GM23338 (cell line): Measurements from ENCODE around the gene CMYA5. TPM values are rescaled to one million over a fixed set of nuclear protein-coding genes. Genes with fewer than 3 reads are reported as not detected.

Experiments
- ATAC-seq: fragments of 200-7000 bp; cut with Tn5 transposase; 3 replicates; pipeline ENCODE4 v1.9.1; 2020
- DNase-seq: peaks from one replicate; pipeline ENCODE4 v3.0.0-alpha.2; 2015; ENCODE audit warnings: low spot score
- H2AFZ ChIP-seq: fragments of 200-600 bp; sonication (generic); 2 replicates; pipeline ENCODE4 v1.8.0; 2016; ENCODE audit warnings: antibody characterized with exemption, mild to moderate bottlenecking, moderate library complexity
- H3F3A ChIP-seq: fragments of 200-600 bp; sonication (generic); replicated peaks from 2 replicates; pipeline ENCODE4 v1.8.0; 2017; ENCODE audit warnings: antibody characterized with exemption, mixed run types, low read depth
- H3K27ac ChIP-seq: fragments of 200-600 bp; sonication (generic); 2 replicates; pipeline ENCODE4 v1.6.1; 2016; ENCODE audit warnings: low read depth
- H3K27me3 ChIP-seq: fragments of 200-600 bp; sonication (generic); 2 replicates; pipeline ENCODE4 v1.8.0; 2016; ENCODE audit warnings: mild to moderate bottlenecking, mixed run types, moderate library complexity; ENCODE audit not compliant: insufficient read depth
- H3K36me3 ChIP-seq: fragments of 200-600 bp; sonication (generic); 2 replicates; pipeline ENCODE4 v1.8.0; 2016; ENCODE audit warnings: mild to moderate bottlenecking; ENCODE audit not compliant: insufficient read depth
- H3K4me1 ChIP-seq: fragments of 200-600 bp; sonication (generic); 2 replicates; pipeline ENCODE4 v1.8.0; 2016; ENCODE audit warnings: mild to moderate bottlenecking, moderate library complexity; ENCODE audit not compliant: insufficient read depth
- H3K4me2 ChIP-seq: fragments of 200-600 bp; sonication (generic); 2 replicates; pipeline ENCODE4 v1.7.1; 2017; ENCODE audit warnings: mixed run types
- H3K4me3 ChIP-seq: fragments of 200-600 bp; sonication (generic); 2 replicates; pipeline ENCODE4 v1.6.1; 2016; ENCODE audit warnings: mixed run types
- H3K79me2 ChIP-seq: fragments of 200-600 bp; sonication (generic); replicated peaks from 2 replicates; pipeline ENCODE4 v1.8.0; 2017; ENCODE audit warnings: mild to moderate bottlenecking; ENCODE audit not compliant: insufficient read depth
- H3K9me2 ChIP-seq: fragments of 200-600 bp; sonication (generic); 2 replicates; pipeline ENCODE4 v1.8.0; 2017; ENCODE audit not compliant: insufficient read depth
- H4K20me1 ChIP-seq: fragments of 200-600 bp; sonication (generic); replicated peaks from 2 replicates; pipeline ENCODE4 v1.8.0; 2017; ENCODE audit warnings: mild to moderate bottlenecking; ENCODE audit not compliant: insufficient read depth
- H3K27ac Mint-ChIP-seq: 2 replicates; pipeline ENCODE4 v1.8.0; 2020; ENCODE audit warnings: inconsistent platforms, mild to moderate bottlenecking, moderate library complexity, mixed read lengths
- H3K27me3 Mint-ChIP-seq: 3 replicates; pipeline ENCODE4 v1.8.0; 2022; ENCODE audit warnings: low read depth, mild to moderate bottlenecking, moderate library complexity, mixed read lengths, inconsistent platforms; ENCODE audit not compliant: insufficient read depth, poor library complexity
- H3K36me3 Mint-ChIP-seq: 3 replicates; pipeline ENCODE4 v1.8.0; 2021; ENCODE audit warnings: low read depth, mild to moderate bottlenecking, inconsistent platforms, moderate library complexity, mixed read lengths
- H3K4me1 Mint-ChIP-seq: 3 replicates; pipeline ENCODE4 v1.8.0; 2020; ENCODE audit warnings: mild to moderate bottlenecking, inconsistent platforms, mixed read lengths
- H3K4me3 Mint-ChIP-seq: 3 replicates; pipeline ENCODE4 v1.8.0; 2021; ENCODE audit warnings: moderate library complexity, mild to moderate bottlenecking, inconsistent platforms, mixed read lengths
- H3K9me3 Mint-ChIP-seq: 3 replicates; pipeline ENCODE4 v1.8.0; 2020; ENCODE audit warnings: moderate library complexity, mild to moderate bottlenecking, inconsistent platforms, mixed read lengths
- CREB1 ChIP-seq: fragments of 250-450 bp; sonication (Bioruptor Pico); IDR thresholded peaks from 2 replicates; pipeline ENCODE4 v1.5.0; 2020; ENCODE audit warnings: low read depth, mild to moderate bottlenecking, moderate library complexity
- POLR2AphosphoS5 ChIP-seq: IDR thresholded peaks from 2 replicates; pipeline ENCODE4 v1.6.1; 2016; ENCODE audit warnings: antibody characterized with exemption, low read depth
- ZNF114 ChIP-seq: fragments of 250-450 bp; sonication (Bioruptor Pico); IDR thresholded peaks from 2 replicates; pipeline ENCODE4 v1.5.0; 2020; ENCODE audit warnings: mild to moderate bottlenecking, moderate library complexity
- polyA plus RNA-seq: library from polyadenylated mRNA; unstranded; fragments of >200 nt; fragmentation: Nextera tagmentation; extraction: Ambion mirVana; gene quantifications from 2 replicates; pipeline ENCODE4 v1.2.1, GENCODE V29; 2016
- total RNA-seq: library from RNA; depleted of rRNA; stranded (reverse); fragments of >200 nt; shearing (Covaris generic); gene quantifications from 2 replicates; pipeline ENCODE4 v1.2.3, GENCODE V29; 2014
- TF ChIP-seq, protein P1 (sequence below): IDR thresholded peaks from one replicate; pipeline ENCODE4 v1.6.1; 2018; ENCODE audit warnings: antibody characterized with exemption; ENCODE audit not compliant: unreplicated experiment
- TF ChIP-seq, protein P2 (sequence below): IDR thresholded peaks from 2 replicates; pipeline ENCODE4 v1.6.1; 2016; ENCODE audit warnings: antibody characterized with exemption
- TF ChIP-seq, protein P3 (sequence below), 2 experiments: fragments of 200-600 bp in 1 of 2; sonication (generic) in 1 of 2; conservative IDR thresholded peaks; 2 replicates each; pipeline versions ENCODE4 v1.5.1 to v1.6.1; 2016 to 2017; ENCODE audit warnings: antibody characterized with exemption in 2 of 2, low read depth in 2 of 2, mild to moderate bottlenecking in 2 of 2, moderate library complexity in 1 of 2
- TF ChIP-seq, protein P4 (sequence below): fragments of 250-450 bp; sonication (Bioruptor Pico); IDR thresholded peaks from 2 replicates; pipeline ENCODE4 v1.5.0; 2020; ENCODE audit warnings: mild to moderate bottlenecking, moderate library complexity

Gene CMYA5
- total and polyA plus RNA-seq, 2 experiments from 2014 or later: 0.45 to 0.49 TPM

DNA sequence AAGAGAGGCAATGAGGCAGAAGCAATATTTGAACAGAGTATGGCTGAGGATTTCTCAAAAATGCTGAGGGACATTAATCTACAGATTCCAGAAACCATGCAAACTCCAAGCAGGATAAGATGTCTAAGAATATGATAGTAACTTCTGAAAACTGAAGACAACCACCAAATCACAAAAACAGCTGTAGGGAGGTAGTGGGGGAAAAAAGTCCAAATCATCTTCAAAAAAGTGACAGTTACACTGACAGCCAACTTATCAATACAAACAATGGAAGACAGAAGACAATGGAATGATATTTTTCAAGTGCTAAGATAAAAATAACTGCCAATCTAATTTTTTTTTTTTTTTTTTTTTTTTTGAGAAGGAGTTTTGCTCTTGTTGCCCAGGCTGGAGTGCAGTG lies 30.5 kb downstream of the CMYA5 start:
- H3K79me2 ChIP-seq: no peaks in the 10 kb centered on the region
- peaks cover 18% of the 10 kb centered on the region for H3K9me3 Mint-ChIP-seq
- H3K9me2 ChIP-seq: no peaks in the 10 kb centered on the region
- no peak overlapping the region for H3K4me2 ChIP-seq
- H3K4me3 Mint-ChIP-seq: no peak overlapping the region
- H3K36me3 ChIP-seq: peaks cover 4% of the 10 kb centered on the region
- no peaks in the 10 kb centered on the region for H3K4me1 Mint-ChIP-seq
- H3K4me1 ChIP-seq: no peaks in the 10 kb centered on the region
- H3K27ac Mint-ChIP-seq: no peak overlapping the region
- no peak for TF ChIP-seq CREB1 (CRISPR knock-in tag)
- H3K27me3 ChIP-seq: no peaks in the 10 kb centered on the region
- no peak overlapping the region for H2AFZ ChIP-seq
- peaks cover 12% of the 10 kb centered on the region; the same call in 2 of the 3 replicates for H3K36me3 Mint-ChIP-seq
- no peak overlapping the region for H3K27ac ChIP-seq
- no peaks in the 10 kb centered on the region for H3K27me3 Mint-ChIP-seq
- DNase-seq (no peak), ATAC-seq (no peak)
- no peak overlapping the region for H3K4me3 ChIP-seq
- no peaks in the 10 kb centered on the region for H4K20me1 ChIP-seq
- no peaks in the 10 kb centered on the region for H3F3A ChIP-seq

DNA sequence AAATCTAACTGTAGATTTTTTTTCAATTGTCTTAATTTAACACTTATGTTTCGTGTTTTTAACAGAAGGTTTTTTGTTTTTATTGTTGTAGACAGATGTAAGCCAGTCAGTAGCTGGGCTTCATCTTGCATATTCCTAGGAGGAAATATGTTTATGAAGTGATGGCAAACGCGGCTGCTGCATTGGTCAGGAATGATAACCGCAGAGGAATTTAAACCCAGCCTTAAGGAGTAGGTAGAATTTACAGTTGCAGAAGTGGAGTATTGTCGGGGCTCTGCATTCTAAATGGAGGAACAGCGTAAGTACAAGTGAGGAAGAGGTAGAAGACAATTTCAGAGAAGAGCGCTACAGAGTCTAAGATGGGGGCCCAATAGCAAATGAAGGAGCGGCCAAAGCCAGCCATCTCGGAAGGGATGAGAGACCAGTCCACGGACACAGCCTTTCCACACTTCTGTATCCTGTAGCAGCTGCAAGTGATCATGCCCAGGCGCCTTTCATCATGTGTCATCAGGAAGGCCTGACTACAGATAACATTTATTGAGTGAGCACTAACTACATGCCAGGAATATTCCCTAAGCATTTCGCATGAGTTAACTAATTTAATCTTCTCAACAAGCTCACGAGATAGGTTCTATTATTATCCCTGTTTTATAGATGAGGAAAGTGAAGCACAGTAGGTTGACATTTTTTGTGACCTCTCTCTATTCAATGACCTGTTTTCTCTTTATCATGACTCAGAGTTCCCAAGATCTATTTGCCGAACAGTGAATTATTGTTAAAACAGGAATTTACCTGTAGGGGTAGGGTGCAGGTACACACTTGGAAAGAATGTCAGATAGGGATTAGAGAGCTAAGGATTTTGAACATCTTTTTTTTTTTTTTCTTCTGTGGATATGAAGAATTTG lies 38.1 kb downstream of the CMYA5 start:
- Histone ChIP-seq H3K27me3 (no peaks in the 10 kb centered on the region), H2AFZ (peak overlapping the region; percentile 69; the same call in 1 of the 2 replicates), H3K4me3 (no peak overlapping the region), H3K79me2 (no peaks in the 10 kb centered on the region), H4K20me1 (no peaks in the 10 kb centered on the region), H3K27ac (no peak overlapping the region), H3K4me1 (no peaks in the 10 kb centered on the region), H3K4me2 (no peak overlapping the region), H3F3A (no peaks in the 10 kb centered on the region), H3K36me3 (no peaks in the 10 kb centered on the region), H3K9me2 (no peaks in the 10 kb centered on the region)
- H3K27me3 Mint-ChIP-seq: peaks cover 11% of the 10 kb centered on the region
- no peaks in the 10 kb centered on the region for H3K36me3 Mint-ChIP-seq
- ATAC-seq (no peak), DNase-seq (no peak)
- H3K27ac Mint-ChIP-seq: no peak overlapping the region
- H3K4me3 Mint-ChIP-seq: no peak overlapping the region
- no peaks in the 10 kb centered on the region for H3K9me3 Mint-ChIP-seq
- H3K4me1 Mint-ChIP-seq: no peaks in the 10 kb centered on the region; the same call in 2 of the 3 replicates
- TF ChIP-seq, protein P1, sequence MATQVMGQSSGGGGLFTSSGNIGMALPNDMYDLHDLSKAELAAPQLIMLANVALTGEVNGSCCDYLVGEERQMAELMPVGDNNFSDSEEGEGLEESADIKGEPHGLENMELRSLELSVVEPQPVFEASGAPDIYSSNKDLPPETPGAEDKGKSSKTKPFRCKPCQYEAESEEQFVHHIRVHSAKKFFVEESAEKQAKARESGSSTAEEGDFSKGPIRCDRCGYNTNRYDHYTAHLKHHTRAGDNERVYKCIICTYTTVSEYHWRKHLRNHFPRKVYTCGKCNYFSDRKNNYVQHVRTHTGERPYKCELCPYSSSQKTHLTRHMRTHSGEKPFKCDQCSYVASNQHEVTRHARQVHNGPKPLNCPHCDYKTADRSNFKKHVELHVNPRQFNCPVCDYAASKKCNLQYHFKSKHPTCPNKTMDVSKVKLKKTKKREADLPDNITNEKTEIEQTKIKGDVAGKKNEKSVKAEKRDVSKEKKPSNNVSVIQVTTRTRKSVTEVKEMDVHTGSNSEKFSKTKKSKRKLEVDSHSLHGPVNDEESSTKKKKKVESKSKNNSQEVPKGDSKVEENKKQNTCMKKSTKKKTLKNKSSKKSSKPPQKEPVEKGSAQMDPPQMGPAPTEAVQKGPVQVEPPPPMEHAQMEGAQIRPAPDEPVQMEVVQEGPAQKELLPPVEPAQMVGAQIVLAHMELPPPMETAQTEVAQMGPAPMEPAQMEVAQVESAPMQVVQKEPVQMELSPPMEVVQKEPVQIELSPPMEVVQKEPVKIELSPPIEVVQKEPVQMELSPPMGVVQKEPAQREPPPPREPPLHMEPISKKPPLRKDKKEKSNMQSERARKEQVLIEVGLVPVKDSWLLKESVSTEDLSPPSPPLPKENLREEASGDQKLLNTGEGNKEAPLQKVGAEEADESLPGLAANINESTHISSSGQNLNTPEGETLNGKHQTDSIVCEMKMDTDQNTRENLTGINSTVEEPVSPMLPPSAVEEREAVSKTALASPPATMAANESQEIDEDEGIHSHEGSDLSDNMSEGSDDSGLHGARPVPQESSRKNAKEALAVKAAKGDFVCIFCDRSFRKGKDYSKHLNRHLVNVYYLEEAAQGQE: no peak
- TF ChIP-seq ZNF114 (CRISPR knock-in tag) (no peak), POLR2AphosphoS5 (no peak)
- TF ChIP-seq, protein P2, sequence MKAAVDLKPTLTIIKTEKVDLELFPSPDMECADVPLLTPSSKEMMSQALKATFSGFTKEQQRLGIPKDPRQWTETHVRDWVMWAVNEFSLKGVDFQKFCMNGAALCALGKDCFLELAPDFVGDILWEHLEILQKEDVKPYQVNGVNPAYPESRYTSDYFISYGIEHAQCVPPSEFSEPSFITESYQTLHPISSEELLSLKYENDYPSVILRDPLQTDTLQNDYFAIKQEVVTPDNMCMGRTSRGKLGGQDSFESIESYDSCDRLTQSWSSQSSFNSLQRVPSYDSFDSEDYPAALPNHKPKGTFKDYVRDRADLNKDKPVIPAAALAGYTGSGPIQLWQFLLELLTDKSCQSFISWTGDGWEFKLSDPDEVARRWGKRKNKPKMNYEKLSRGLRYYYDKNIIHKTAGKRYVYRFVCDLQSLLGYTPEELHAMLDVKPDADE: no peak
- TF ChIP-seq, protein P3, sequence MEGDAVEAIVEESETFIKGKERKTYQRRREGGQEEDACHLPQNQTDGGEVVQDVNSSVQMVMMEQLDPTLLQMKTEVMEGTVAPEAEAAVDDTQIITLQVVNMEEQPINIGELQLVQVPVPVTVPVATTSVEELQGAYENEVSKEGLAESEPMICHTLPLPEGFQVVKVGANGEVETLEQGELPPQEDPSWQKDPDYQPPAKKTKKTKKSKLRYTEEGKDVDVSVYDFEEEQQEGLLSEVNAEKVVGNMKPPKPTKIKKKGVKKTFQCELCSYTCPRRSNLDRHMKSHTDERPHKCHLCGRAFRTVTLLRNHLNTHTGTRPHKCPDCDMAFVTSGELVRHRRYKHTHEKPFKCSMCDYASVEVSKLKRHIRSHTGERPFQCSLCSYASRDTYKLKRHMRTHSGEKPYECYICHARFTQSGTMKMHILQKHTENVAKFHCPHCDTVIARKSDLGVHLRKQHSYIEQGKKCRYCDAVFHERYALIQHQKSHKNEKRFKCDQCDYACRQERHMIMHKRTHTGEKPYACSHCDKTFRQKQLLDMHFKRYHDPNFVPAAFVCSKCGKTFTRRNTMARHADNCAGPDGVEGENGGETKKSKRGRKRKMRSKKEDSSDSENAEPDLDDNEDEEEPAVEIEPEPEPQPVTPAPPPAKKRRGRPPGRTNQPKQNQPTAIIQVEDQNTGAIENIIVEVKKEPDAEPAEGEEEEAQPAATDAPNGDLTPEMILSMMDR (conservative IDR thresholded peaks at IDR 0.05; ENCODE audit: low read depth in 2 of 2): no peak
- TF ChIP-seq, protein P4, sequence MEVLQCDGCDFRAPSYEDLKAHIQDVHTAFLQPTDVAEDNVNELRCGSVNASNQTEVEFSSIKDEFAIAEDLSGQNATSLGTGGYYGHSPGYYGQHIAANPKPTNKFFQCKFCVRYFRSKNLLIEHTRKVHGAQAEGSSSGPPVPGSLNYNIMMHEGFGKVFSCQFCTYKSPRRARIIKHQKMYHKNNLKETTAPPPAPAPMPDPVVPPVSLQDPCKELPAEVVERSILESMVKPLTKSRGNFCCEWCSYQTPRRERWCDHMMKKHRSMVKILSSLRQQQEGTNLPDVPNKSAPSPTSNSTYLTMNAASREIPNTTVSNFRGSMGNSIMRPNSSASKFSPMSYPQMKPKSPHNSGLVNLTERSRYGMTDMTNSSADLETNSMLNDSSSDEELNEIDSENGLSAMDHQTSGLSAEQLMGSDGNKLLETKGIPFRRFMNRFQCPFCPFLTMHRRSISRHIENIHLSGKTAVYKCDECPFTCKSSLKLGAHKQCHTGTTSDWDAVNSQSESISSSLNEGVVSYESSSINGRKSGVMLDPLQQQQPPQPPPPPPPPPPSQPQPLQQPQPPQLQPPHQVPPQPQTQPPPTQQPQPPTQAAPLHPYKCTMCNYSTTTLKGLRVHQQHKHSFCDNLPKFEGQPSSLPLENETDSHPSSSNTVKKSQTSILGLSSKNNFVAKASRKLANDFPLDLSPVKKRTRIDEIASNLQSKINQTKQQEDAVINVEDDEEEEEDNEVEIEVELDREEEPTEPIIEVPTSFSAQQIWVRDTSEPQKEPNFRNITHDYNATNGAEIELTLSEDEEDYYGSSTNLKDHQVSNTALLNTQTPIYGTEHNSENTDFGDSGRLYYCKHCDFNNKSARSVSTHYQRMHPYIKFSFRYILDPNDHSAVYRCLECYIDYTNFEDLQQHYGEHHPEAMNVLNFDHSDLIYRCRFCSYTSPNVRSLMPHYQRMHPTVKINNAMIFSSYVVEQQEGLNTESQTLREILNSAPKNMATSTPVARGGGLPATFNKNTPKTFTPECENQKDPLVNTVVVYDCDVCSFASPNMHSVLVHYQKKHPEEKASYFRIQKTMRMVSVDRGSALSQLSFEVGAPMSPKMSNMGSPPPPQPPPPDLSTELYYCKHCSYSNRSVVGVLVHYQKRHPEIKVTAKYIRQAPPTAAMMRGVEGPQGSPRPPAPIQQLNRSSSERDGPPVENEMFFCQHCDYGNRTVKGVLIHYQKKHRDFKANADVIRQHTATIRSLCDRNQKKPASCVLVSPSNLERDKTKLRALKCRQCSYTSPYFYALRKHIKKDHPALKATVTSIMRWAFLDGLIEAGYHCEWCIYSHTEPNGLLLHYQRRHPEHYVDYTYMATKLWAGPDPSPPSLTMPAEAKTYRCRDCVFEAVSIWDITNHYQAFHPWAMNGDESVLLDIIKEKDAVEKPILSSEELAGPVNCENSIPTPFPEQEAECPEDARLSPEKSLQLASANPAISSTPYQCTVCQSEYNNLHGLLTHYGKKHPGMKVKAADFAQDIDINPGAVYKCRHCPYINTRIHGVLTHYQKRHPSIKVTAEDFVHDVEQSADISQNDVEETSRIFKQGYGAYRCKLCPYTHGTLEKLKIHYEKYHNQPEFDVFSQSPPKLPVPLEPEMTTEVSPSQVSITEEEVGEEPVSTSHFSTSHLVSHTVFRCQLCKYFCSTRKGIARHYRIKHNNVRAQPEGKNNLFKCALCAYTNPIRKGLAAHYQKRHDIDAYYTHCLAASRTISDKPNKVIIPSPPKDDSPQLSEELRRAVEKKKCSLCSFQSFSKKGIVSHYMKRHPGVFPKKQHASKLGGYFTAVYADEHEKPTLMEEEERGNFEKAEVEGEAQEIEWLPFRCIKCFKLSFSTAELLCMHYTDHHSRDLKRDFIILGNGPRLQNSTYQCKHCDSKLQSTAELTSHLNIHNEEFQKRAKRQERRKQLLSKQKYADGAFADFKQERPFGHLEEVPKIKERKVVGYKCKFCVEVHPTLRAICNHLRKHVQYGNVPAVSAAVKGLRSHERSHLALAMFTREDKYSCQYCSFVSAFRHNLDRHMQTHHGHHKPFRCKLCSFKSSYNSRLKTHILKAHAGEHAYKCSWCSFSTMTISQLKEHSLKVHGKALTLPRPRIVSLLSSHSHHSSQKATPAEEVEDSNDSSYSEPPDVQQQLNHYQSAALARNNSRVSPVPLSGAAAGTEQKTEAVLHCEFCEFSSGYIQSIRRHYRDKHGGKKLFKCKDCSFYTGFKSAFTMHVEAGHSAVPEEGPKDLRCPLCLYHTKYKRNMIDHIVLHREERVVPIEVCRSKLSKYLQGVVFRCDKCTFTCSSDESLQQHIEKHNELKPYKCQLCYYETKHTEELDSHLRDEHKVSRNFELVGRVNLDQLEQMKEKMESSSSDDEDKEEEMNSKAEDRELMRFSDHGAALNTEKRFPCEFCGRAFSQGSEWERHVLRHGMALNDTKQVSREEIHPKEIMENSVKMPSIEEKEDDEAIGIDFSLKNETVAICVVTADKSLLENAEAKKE: no peak
